CD4-positive, alpha-beta T cell treated with Interleukin-1 beta for 1 hour (primary cell): ENCODE measurements around the gene IL1RL2.

Experiments
- DNase-seq, 2 donors: peaks; one replicate each; pipeline ENCODE4 v3.0.0-alpha.2; 2020 to 2022

Gene IL1RL2

GRCh38 chr2:102240640-102241370 is 54.0 kb downstream of the IL1RL2 start:
- peak; percentile 84 to 86 for DNase-seq

- DNase-seq = no peak
Observed at GRCh38 chr2:102241616-102242305, 54.9 kb downstream of the IL1RL2 start.

- no peak for DNase-seq
Observed at GRCh38 chr2:102245266-102246151, 58.7 kb downstream of the IL1RL2 start.

- DNase-seq = no peak
Observed at GRCh38 chr2:102250278-102250821, 63.5 kb downstream of the IL1RL2 start.

GRCh38 chr2:102251042-102251848 is 64.4 kb downstream of the IL1RL2 start:
- DNase-seq = peak; percentile 60 to 68

GRCh38 chr2:102251849-102252203 is 65.0 kb downstream of the IL1RL2 start:
- DNase-seq = no peak

- no peak for DNase-seq
Observed at GRCh38 chr2:102252236-102252635, 65.4 kb downstream of the IL1RL2 start.

GRCh38 chr2:102253140-102253752 is 66.4 kb downstream of the IL1RL2 start:
- peak in 1 of 2 donors; percentile 21 for DNase-seq

GRCh38 chr2:102253753-102254150 is 66.9 kb downstream of the IL1RL2 start:
- no peak for DNase-seq

GRCh38 chr2:102256276-102256675 is 69.5 kb downstream of the IL1RL2 start:
- no peak for DNase-seq

GRCh38 chr2:102256874-102257462 is 70.1 kb downstream of the IL1RL2 start:
- no peak for DNase-seq

- DNase-seq = no peak
Observed at GRCh38 chr2:102258025-102258385, 71.2 kb downstream of the IL1RL2 start.

GRCh38 chr2:102258386-102259074 is 71.7 kb downstream of the IL1RL2 start:
- DNase-seq = no peak

- no peak for DNase-seq
Observed at GRCh38 chr2:102261467-102262135, 74.8 kb downstream of the IL1RL2 start.

- DNase-seq = no peak
Observed at GRCh38 chr2:102262216-102263129, 75.7 kb downstream of the IL1RL2 start.

- DNase-seq = no peak
Observed at GRCh38 chr2:102264952-102265351, 78.1 kb downstream of the IL1RL2 start.

GRCh38 chr2:102266204-102266603 is 79.4 kb downstream of the IL1RL2 start:
- no peak for DNase-seq

GRCh38 chr2:102267774-102268173 is 81.0 kb downstream of the IL1RL2 start:
- DNase-seq = no peak

GRCh38 chr2:102268510-102269199 is 81.8 kb downstream of the IL1RL2 start:
- DNase-seq = no peak
